Hindlimb muscle (tissue), 1 donor: Measurements from ENCODE around the gene NFAM1. TPM values are rescaled to one million over a fixed set of nuclear protein-coding genes. Genes with fewer than 3 reads are reported as not detected.

Experiments
- DNase-seq: peaks from one replicate; pipeline ENCODE4 v3.0.0-alpha.2; 2013
- polyA plus RNA-seq: library from polyadenylated mRNA; unstranded; fragments of 120-200 nt; gene quantifications from one replicate; pipeline ENCODE4 v1.2.1, GENCODE V29; 2013; ENCODE audit not compliant: insufficient read length

NFAM1 gene
- polyA plus RNA-seq, 1 donor, result 0.89 TPM

GRCh38 chr22:42414021-42414420, 18.2 kb downstream of the NFAM1 start:
- no peak for DNase-seq

- no peak for DNase-seq
Measured at GRCh38 chr22:42412744-42413333, 19.4 kb downstream of the NFAM1 start.

GRCh38 chr22:42410708-42411107, 21.5 kb downstream of the NFAM1 start:
- no peak for DNase-seq

GRCh38 chr22:42408810-42409529, 23.2 kb downstream of the NFAM1 start:
- no peak for DNase-seq

- no peak for DNase-seq
Measured at GRCh38 chr22:42408276-42408675, 23.9 kb downstream of the NFAM1 start.

DNA sequence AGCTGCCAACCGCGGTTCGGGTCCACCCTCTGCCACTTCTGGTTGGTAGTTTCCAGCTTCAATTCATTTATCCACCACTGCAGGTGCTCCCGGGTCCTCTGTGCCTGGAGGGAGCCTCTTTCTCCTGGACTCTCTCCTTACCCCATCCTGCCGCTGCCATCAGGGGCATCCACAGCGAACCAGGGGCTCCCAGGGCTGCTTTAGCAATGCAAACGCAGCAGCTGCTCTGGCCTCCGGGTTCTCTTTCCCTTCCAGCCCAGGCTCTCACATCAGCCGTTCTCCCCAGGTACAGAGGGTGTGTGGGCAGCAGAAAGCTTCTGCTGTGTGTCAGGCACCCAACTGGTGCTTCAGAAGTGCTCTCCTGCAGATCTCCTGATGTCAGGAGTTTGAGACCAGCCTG, 27.9 kb downstream of the NFAM1 start:
- no peak for DNase-seq

- DNase-seq, result no peak
Measured at GRCh38 chr22:42401535-42402334, 30.5 kb downstream of the NFAM1 start.

DNA sequence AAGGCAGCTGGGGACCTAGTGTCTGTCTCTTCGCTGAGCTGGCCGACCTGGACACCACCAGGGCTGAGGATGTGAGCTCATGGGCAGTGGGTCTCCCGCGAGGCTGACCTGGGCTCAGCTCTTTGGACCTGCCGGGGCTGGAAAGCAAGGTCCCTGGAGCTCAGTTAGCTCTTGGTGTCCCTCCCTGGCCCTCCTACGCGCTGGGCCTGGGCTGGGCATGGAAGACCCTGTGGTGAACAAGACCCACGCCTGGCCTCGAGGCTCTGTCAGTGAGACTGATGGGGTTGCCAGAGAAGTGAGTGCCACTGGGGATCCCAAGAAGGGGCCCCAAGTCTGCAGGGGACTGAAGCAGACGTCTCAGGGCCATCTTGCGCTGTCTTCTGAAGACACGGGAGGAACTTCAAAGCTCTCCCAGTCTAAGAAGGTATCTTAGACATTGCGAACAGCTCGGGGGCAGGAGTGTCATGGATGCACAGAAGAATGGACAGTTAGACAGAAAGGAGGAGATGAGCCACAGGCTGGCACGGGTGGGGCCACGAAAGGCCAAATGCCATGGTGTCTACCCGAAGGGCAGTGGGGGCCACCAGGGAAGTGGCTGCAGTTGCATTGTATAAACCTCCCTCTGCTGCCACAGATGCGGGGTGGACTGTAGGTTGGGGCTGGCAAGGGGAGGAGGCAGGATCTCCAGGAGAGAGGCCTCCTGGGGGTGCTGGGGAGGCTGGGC, 31.2 kb downstream of the NFAM1 start:
- no peak for DNase-seq

DNA sequence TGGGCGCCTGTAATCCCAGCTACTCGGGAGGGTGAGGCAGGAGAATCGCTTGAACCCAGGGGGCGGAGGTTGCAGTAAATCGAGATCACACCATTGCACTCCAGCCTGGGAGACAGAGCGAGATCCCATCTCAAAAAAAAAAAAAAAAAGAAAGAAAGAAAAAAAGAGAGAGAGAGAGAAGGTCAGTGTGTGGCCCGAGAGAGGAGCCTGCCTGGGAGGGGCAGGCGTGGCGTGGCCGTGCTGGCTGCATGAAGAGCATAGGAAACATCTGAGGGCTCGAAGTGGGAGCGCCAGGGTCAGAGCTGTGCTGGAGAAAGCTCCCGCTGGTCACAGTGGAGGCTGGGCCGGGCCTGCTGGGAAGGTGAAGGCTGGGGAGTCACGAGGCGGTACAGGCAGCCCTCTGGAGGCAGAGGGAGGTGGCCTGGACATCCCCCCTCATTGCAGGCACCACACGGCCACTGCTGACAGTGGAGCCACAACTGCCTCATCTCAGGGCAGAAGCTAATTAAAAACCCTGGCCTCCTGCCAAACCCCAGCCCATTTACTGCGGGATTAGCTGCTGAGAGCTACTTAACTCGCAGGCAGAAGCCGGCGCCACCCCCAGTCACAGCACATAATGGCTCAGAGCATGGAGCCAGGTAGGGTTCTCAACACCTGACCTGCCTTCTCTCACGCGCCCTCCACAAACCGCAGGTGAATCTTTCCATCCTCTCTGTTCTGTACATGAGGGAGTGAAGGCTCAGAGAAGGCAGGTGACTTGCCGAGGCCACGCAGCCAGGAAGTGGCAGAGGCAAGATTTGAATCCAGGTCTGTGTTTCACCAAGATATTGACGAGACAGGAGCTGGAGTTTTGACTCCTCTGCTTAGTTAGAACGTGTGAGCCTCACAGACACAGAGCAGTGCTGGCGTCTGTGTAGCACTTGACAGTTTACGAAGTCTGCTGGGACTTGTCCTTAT, 32.6 kb downstream of the NFAM1 start:
- DNase-seq, result no peak

DNA sequence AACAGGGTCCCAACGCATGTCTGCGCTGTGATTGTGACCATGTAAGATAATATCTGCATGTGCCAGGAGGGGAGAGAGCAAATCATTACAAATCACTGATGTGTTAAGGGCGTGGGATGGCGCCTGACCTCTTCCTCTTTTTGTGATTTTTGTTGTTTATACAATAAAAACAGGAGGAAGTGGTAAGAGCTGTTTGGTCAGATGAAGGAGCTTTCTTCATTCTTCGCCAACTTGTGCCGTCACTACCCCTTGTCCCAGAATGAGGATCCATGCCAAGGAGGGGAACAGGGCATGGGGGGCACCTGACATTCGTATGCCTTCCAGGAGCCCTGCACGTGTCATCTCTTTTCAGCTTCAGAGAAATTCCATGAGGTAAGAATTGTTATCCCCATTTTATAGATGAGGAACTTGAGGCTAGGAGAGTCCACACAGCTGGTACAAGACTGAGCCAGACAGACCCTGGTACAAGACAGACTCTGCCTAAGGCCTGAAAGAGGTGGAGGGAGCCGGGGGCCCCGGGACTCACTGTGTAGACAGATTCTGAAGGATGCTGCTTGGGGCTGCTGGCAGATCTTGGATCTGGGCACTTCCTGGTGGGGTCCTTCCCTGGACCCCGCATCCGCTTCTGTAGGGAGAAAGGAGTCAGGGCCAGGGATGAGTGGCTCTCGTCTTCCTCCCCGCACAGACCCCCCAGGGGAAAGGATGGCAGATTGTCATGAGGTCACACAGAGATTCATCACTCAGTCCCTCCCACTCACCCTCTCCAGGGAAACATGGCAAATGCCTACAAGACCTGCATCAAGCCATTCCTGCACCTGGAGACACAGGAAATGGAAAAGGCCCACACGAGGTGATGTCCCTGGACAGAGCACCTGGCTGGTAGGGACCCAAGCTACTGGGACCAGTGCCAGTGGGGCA, 34.6 kb downstream of the NFAM1 start:
- peak; percentile 36 for DNase-seq

DNA sequence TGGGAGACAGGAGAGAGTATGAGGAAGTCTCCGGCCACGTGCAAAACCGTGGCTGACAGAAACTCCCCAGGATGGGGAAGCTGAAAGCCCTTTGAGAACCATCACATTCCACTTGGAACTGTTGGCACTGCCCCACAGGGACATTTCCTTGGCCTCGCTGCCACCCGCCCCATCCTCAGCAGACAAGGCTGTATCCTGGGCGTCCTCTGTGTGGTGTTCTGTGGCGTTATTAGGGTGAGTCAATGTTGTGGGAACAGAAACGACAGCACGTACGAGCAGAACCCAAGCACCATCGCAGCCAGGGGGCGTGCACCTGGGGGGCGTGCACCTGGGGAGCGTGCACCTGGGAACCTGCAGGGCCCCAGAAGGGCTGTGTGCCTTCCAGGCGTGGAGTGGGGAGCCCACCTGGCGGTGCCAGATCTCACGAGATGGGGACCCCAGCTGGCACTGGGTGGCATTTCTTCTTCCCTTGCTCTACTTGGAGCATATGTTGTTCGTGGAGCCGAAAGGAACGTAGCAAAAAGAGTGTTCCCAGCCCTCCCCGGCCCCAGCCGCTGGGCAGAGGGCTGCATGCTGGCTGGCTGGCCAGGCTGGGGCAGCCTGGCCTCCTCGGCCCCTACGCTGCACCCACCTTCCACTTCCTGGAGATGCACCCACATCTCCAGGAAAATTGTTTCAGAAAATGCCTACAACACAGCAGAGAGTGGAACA, 35.4 kb downstream of the NFAM1 start:
- DNase-seq, result no peak

DNA sequence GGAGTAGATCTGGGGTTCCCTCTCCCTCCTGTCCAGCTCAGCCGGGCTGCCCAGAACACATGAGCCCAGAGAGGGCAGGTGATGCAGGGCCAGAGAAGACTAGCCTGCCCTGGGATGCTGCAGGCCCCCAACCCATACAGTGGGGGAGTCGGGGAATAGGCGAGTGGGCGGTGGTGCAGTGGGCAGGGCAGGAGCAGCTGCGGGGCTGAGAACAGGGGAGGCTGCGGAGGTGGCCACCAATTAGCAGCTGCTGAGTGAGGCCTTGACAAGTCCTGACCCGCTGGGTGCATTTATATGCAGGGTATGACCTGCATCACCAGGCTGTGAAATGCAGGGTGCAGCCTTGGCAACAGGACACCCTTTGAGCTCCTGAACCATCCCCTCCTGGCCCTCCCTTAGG, 43.1 kb downstream of the NFAM1 start:
- no peak for DNase-seq

- DNase-seq, result no peak
Measured at GRCh38 chr22:42388130-42388797, 43.9 kb downstream of the NFAM1 start.

GRCh38 chr22:42387631-42388030, 44.6 kb downstream of the NFAM1 start:
- no peak for DNase-seq

- no peak for DNase-seq
Measured at GRCh38 chr22:42385696-42386095, 46.5 kb downstream of the NFAM1 start.

DNA sequence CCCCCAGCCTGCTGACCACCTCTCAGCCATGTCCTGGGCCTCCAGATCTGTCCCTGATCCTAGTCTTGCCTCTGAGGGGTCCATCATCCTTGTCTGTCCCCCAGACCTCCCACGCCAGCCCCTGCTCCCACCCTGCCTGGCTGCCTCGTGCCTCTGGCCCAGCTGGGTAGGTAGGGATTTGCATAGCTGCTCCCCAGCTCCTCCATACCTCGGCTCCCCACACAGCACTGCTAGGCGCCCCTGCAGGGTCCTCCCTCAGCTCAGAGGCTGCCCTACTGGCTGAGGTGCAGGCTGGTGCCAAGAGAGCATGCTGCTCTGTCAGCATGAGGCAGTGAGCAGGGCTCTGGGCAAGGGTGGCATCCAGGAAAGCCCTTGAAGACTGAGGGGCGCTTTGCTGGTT, 47.7 kb downstream of the NFAM1 start:
- no peak for DNase-seq

DNA sequence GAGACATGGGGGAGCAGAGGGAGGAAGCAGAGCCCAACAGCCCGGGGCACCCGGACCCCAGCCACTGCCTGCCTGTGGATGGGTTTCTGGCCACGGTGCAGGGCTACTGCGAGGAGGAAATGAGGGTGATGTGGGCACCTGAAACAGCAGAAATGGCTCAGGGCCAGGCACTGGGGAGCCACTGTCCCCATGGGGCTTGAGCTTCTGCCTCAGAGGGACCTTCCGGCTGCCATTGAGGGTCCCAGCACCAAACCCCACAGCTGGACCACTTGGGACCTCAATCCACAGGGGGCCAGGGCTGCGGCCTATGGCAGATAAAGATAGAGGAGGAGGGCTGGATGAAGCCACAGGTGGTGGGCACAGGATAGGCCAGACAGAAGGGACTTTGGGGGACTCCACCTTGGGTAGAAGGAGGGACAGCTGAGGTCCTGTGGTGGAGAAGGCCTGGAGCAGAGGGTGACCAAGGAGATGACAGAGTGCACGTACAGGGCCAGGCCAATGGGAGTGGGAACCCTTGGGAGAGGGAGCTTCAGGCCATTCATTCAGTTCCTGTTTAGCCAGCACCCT, 48.3 kb downstream of the NFAM1 start:
- DNase-seq, result no peak

DNA sequence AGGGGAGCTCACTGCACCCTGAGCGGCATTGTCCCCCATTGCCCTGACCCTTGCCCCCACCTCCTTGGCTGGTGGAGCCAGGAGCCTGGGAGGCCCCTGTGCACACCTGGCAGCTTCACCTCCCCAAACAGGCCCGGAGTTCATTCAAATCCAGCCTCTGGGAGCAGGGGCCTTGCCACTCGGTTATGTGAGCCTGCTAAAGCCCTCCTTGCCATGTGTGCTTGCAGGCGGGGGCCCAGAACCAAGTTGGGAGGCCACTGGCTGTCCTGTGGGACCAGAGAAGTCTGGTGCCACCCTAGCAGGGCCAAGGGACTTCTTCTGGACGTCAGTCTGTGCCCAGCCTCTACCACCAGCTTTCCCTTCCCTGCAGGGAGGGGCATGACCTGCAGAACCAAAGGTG, 48.9 kb downstream of the NFAM1 start:
- no peak for DNase-seq
